Measurements from ENCODE around the gene CBX3. TPM values are rescaled to one million over a fixed set of nuclear protein-coding genes. Genes with fewer than 3 reads are reported as not detected.
"Not testable (repeated sequence)": the region's sequence is repeated elsewhere in the genome, so short reads cannot be mapped to it uniquely, and the experiment has no call there.

CBX3 gene
- total RNA-seq, 2 donors from 2014 or later, result 53.7 to 64.2 TPM

DNA sequence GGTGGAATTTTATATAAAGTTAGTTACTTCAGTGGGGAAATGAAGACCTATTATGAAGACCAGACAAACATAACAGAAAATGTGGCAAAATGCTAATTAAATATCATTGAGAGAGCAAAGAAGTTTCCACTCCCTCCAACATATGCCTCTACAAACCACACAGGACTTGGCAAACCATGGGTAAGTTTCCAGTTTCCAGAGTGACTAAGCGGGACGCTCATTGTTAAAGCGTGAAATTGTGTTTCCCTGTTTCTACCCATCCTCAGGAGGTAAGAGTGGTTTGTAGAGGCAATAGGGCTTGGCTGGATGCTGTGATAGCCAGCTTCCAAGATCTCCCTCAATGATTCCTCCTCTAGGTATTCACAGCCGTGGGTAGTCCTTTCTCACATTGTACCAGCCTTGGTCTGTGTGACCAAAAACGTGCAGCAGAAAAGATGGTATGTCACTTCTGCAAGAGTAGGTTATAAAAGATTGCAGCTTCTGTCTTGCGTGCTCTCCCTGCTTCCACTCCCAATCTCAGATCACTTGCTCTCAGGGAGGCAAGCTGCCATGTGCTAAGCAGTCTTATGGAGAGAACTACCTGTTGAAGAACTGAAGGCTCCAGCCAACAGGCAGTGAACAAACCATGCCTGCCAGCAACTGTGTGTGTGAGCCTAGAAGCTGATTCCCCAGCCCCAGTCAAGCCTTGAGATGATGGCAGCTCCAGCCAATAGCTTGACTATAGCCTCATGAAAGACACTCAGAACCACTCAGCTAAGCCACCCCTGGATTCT is 35.7 kb downstream of the CBX3 start:
- DNase-seq (ENCODE audit: low spot score) (no peak), ATAC-seq (ENCODE audit: insufficient number of reproducible peaks, low FRiP score, low read depth) (no peak)
- Histone ChIP-seq H3K9me3 (no peaks in the 10 kb centered on the region), H3K4me3 (no peak overlapping the region), H3K27ac (no peak overlapping the region), H3K36me3 (no peaks in the 10 kb centered on the region), H3K27me3 (replicated peaks; ENCODE audit: insufficient read depth) (no peaks in the 10 kb centered on the region), H3K4me1 (ENCODE audit: control insufficient read depth in 1 of 2, low read depth in 2 of 2) (no peaks in the 10 kb centered on the region)
- TF ChIP-seq CTCF (IDR thresholded peaks at IDR 0.05), result no peak

DNA sequence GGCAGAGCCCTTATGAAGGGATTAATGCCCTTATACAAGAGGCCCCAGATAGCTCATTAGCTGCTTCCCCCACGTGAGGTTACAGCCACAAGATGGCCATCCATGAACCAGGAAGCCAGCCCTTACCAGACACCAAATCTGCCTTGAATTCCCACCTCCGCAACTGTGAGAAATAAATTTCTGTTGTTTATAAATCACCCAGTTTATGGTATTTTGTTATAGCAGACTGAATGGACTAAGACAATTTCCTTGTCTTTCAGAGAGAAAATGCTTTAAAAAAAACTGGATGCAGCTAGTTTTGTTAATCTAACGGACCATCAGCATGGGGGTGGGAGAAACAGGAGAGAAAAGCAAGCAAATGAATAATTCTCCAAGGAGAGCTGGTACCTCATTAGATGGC is 36.5 kb downstream of the CBX3 start:
- no peak for ATAC-seq (ENCODE audit: insufficient number of reproducible peaks, low FRiP score, low read depth)
- Histone ChIP-seq H3K4me3 (no peak overlapping the region), H3K27ac (no peak overlapping the region), H3K4me1 (ENCODE audit: control insufficient read depth in 1 of 2, low read depth in 2 of 2) (no peaks in the 10 kb centered on the region), H3K27me3 (replicated peaks; ENCODE audit: insufficient read depth) (no peaks in the 10 kb centered on the region), H3K9me3 (no peaks in the 10 kb centered on the region), H3K36me3 (no peaks in the 10 kb centered on the region)
- TF ChIP-seq CTCF (IDR thresholded peaks at IDR 0.05), result no peak
- DNase-seq (ENCODE audit: low spot score), result no peak

DNA sequence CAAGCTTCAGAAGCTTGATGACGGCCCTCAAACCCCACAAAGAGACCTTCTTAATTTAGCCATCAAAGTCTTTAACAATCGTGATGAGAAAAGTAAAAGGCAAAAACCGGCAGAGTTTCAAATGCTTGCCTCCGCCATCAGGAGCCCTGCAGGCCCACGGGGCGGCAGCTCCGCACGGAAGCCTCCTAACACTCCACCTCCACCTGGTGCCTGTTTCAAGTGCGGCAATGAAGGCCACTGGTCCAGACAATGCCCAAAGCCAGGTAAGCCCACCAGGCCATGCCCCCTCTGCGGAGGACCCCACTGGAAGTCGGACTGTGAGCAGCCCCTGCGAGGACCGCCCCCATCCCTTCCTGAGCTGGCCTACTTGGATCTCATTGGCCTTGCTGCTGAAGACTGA is 43.6 kb downstream of the CBX3 start:
- ATAC-seq (ENCODE audit: insufficient number of reproducible peaks, low FRiP score, low read depth) (no peak), DNase-seq (ENCODE audit: low spot score) (no peak)
- Histone ChIP-seq H3K27me3 (replicated peaks; ENCODE audit: insufficient read depth) (no peaks in the 10 kb centered on the region), H3K4me1 (ENCODE audit: control insufficient read depth in 1 of 2, low read depth in 2 of 2) (no peaks in the 10 kb centered on the region), H3K36me3 (no peaks in the 10 kb centered on the region), H3K9me3 (no peaks in the 10 kb centered on the region), H3K27ac (no peak overlapping the region), H3K4me3 (no peak overlapping the region)
- TF ChIP-seq CTCF (IDR thresholded peaks at IDR 0.05), result no peak

DNA sequence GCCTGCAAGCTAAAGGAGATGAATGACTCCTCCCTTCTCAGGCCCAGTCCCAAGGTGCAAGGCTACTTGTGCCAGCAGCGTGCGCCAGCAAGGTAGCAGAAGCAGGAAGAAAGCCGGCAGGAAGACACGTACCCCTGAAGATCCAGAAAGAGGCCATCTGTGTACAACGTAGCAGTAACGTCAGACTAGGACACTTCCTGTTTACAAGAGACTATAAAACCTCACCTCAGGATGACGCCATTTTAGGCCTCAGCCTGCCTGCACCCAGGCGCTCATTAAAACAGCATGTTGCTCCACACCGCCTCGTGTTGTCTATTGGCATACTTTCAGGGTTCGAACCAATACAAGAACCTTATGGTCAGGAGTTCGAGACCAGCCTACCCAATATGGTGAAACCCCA is 48.7 kb downstream of the CBX3 start:
- H3K4me3 ChIP-seq, result no peak overlapping the region
- H3K9me3 ChIP-seq, result no peaks in the 10 kb centered on the region
- no peaks in the 10 kb centered on the region for H3K4me1 ChIP-seq (ENCODE audit: control insufficient read depth in 1 of 2, low read depth in 2 of 2)
- H3K27me3 ChIP-seq (replicated peaks; ENCODE audit: insufficient read depth), result no peaks in the 10 kb centered on the region
- H3K36me3 ChIP-seq, result no peaks in the 10 kb centered on the region
- no peak overlapping the region for H3K27ac ChIP-seq
- no peak for TF ChIP-seq CTCF (IDR thresholded peaks at IDR 0.05)
- no peak for ATAC-seq (ENCODE audit: insufficient number of reproducible peaks, low FRiP score, low read depth)
- DNase-seq (ENCODE audit: low spot score), result no peak

- H3K27me3 ChIP-seq (replicated peaks; ENCODE audit: insufficient read depth); H3K4me1 ChIP-seq (ENCODE audit: control insufficient read depth in 1 of 2, low read depth in 2 of 2); H3K4me3 ChIP-seq; H3K9me3 ChIP-seq; H3K27ac ChIP-seq; H3K36me3 ChIP-seq; DNase-seq (ENCODE audit: low spot score); ATAC-seq (ENCODE audit: insufficient number of reproducible peaks, low FRiP score, low read depth): not testable (repeated sequence)
These were observed 60.3 kb downstream of the CBX3 start for GRCh38 chr7:26261866-26262265.

Other genes with a start within 250 kb of the CBX3 start
- 1 to 10 TPM; 2.8 to 4.5 TPM for gene NFE2L3, start 49.5 kb upstream of the CBX3 start, total RNA-seq
- gene HNRNPA2B1, start 999 bp upstream of the CBX3 start, total RNA-seq, result 100 to 1,000 TPM; 142 to 204 TPM
- gene SNX10, start 90.1 kb downstream of the CBX3 start, total RNA-seq, result 1 to 10 TPM; 2.3 to 5.6 TPM

All from thoracic aorta (tissue), 2 donors.